HEK293T (cell line): Measurements from ENCODE around the gene LRRC1.

Source experiments
- CTCF ChIA-PET: fragments of 350-600 bp; formaldehyde crosslinking; extraction: SDS; loops from one replicate; lab custom pipeline; 2021; ENCODE audit warnings: antibody characterized with exemption, inconsistent platforms; lab: Yijun Ruan, JAX
- POLR2A ChIA-PET: fragments of 350-600 bp; formaldehyde crosslinking; extraction: SDS; loops from one replicate; lab custom pipeline; 2020; ENCODE audit warnings: antibody characterized with exemption, inconsistent platforms; lab: Yijun Ruan, JAX
- DNase-seq: peaks from one replicate; pipeline ENCODE4 v3.0.0; 2012; ENCODE audit warnings: mixed read lengths; ENCODE audit errors: extremely low spot score
- ARNT ChIP-seq: fragments of 450-650 bp; IDR thresholded peaks from 2 replicates; pipeline ENCODE4 v1.6.1; 2017; ENCODE audit warnings: mild to moderate bottlenecking
- BHLHE40 ChIP-seq: fragments of 450-650 bp; IDR thresholded peaks from 2 replicates; pipeline ENCODE4 v1.6.1; 2016; ENCODE audit warnings: mild to moderate bottlenecking, moderate library complexity, borderline replicate concordance
- CTBP1 ChIP-seq: fragments of 450-650 bp; IDR thresholded peaks from 2 replicates; pipeline ENCODE4 v1.6.1; 2016; ENCODE audit warnings: borderline replicate concordance
- ELF4 ChIP-seq: fragments of 450-650 bp; IDR thresholded peaks from 2 replicates; pipeline ENCODE4 v1.6.1; 2017; ENCODE audit warnings: antibody characterized with exemption
- FOXA1 ChIP-seq: fragments of 450-650 bp; IDR thresholded peaks from 2 replicates; pipeline ENCODE4 v1.6.1; 2016; ENCODE audit warnings: mild to moderate bottlenecking
- FOXK2 ChIP-seq: fragments of 450-650 bp; IDR thresholded peaks from 2 replicates; pipeline ENCODE4 v1.6.1; 2016; ENCODE audit warnings: mild to moderate bottlenecking
- FOXM1 ChIP-seq: fragments of 450-650 bp; IDR thresholded peaks from 2 replicates; pipeline ENCODE4 v1.6.1; 2017; ENCODE audit warnings: mild to moderate bottlenecking, borderline replicate concordance
- HDGF ChIP-seq: fragments of 450-650 bp; IDR thresholded peaks from 2 replicates; pipeline ENCODE4 v1.6.1; 2017; ENCODE audit warnings: antibody characterized with exemption, borderline replicate concordance
- L3MBTL2 ChIP-seq: fragments of 450-650 bp; conservative IDR thresholded peaks from 2 replicates; pipeline ENCODE4 v1.6.1; 2016; ENCODE audit warnings: mild to moderate bottlenecking
- LEF1 ChIP-seq: fragments of 450-650 bp; IDR thresholded peaks from 2 replicates; pipeline ENCODE4 v1.6.1; 2017; ENCODE audit warnings: mild to moderate bottlenecking, borderline replicate concordance
- NFRKB ChIP-seq: fragments of 450-650 bp; IDR thresholded peaks from 2 replicates; pipeline ENCODE4 v1.6.1; 2016; ENCODE audit warnings: mild to moderate bottlenecking, moderate library complexity
- SP1 ChIP-seq: fragments of 450-650 bp; IDR thresholded peaks from 2 replicates; pipeline ENCODE4 v1.6.1; 2017
- SUZ12 ChIP-seq: fragments of 450-650 bp; IDR thresholded peaks from 2 replicates; pipeline ENCODE4 v1.6.1; 2016; ENCODE audit warnings: mild to moderate bottlenecking
- TARDBP ChIP-seq: fragments of 450-650 bp; IDR thresholded peaks from 2 replicates; pipeline ENCODE4 v1.6.1; 2016
- ZNF384 ChIP-seq: fragments of 450-650 bp; IDR thresholded peaks from 2 replicates; pipeline ENCODE4 v1.6.1; 2016
- TF ChIP-seq, protein P1 (sequence below): fragments of 450-650 bp; IDR thresholded peaks from 2 replicates; pipeline ENCODE4 v1.6.1; 2016

Gene LRRC1

GRCh38 chr6:53795340-53795701, 516 bp downstream of the LRRC1 start:
- ChIA-PET POLR2A (interaction anchor here (0.7 to 2.8 kb wide), 17 partner anchors 10 to 210 kb away, joined by 3 to 15 read pairs (median 6); no protein-coding TSS in a partner anchor), CTCF (interaction anchor here (0.6 to 3.0 kb wide), 4 partner anchors 61 to 1596 kb away, joined by 3 to 27 read pairs (median 6); no protein-coding TSS in a partner anchor)
- no peak for TF ChIP-seq SUZ12
- TF ChIP-seq, protein P1, sequence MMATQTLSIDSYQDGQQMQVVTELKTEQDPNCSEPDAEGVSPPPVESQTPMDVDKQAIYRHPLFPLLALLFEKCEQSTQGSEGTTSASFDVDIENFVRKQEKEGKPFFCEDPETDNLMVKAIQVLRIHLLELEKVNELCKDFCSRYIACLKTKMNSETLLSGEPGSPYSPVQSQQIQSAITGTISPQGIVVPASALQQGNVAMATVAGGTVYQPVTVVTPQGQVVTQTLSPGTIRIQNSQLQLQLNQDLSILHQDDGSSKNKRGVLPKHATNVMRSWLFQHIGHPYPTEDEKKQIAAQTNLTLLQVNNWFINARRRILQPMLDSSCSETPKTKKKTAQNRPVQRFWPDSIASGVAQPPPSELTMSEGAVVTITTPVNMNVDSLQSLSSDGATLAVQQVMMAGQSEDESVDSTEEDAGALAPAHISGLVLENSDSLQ: no peak
- DNase-seq: no peak

DNA sequence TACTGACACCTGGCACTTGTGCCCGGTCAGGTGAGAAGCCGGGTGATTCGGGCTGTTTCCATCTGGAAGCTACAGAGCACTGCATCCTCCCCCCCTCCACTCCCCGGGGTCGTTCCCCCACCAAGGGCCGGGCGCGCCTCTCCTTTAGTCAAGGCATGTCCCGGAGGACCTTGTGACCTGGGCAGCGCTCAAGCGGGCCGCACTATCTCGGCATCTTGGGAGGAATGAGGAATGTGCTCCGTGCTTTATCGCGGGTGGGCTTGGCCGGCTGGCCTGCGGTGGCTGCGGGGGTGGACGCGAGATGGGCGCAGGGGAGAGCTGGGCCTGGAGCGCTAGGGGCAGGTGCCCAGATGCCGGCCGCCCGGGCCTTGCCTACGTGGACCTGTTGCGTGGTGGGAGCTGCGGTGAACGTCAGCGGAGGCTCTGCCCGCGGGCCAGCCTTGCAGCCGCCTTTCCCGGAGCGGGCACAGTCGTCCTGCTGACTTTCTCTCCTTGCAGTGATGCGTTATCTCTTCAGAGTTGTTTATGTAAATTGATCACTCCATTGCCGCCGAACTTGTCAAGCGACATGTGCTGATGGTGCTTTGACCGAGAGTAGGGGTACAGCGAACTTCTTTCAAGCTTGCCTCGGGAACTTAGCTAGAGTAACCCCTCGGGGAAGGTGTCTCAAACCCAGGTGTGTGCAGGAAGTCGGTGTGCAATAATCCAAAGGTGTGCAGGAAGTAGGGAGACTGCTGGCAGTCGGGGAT, 1.1 kb downstream of the LRRC1 start:
- ChIA-PET POLR2A (interaction anchor here (0.6 to 2.8 kb wide), 12 partner anchors 10 to 164 kb away, joined by 3 to 15 read pairs (median 4); no protein-coding TSS in a partner anchor), CTCF (interaction anchor here (1.6 to 3.0 kb wide), 3 partner anchors 61 to 160 kb away, joined by 9 to 27 read pairs (median 10); no protein-coding TSS in a partner anchor)
- no peak for DNase-seq
- TF ChIP-seq ARNT (no peak), TARDBP (no peak), NFRKB (no peak), SUZ12 (no peak), FOXK2 (no peak), ZNF384 (no peak), CTBP1 (no peak), L3MBTL2 (no peak; the same call in 1 of the 2 replicates), HDGF (no peak), FOXA1 (no peak), LEF1 (no peak), SP1 (no peak), ELF4 (no peak), FOXM1 (no peak), BHLHE40 (no peak)
- TF ChIP-seq, protein P1: no peak

DNA sequence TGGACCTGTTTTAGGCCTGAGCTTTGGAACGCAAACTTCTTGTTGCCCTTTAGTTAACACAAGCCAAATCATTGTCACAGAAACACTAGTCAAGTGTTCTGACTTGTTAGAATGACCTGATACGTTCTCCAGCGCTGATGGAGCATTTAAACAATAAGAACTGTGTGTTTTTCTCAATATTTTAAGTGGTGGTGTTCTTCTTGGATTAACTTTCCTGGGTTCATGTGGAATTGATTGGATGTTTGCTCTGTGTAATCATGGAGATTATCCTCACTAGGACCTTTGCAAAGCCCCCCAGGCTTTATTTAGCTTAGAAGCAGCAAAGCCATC, 1.6 kb downstream of the LRRC1 start:
- no peak for TF ChIP-seq SUZ12
- TF ChIP-seq FOXK2: no peak
- no peak for TF ChIP-seq SP1
- no peak for TF ChIP-seq NFRKB
- TF ChIP-seq L3MBTL2: no peak
- TF ChIP-seq BHLHE40: no peak
- TF ChIP-seq TARDBP: no peak
- TF ChIP-seq, protein P1: no peak
- no peak for TF ChIP-seq LEF1
- no peak for TF ChIP-seq ARNT
- TF ChIP-seq ELF4: no peak
- TF ChIP-seq FOXA1: no peak
- TF ChIP-seq ZNF384: no peak
- CTCF ChIA-PET: interaction anchor here (1.6 to 2.8 kb wide), 2 partner anchors 62 to 160 kb away, joined by 9 to 10 read pairs; no protein-coding TSS in a partner anchor
- DNase-seq: no peak
- POLR2A ChIA-PET: interaction anchor here (0.6 to 1.5 kb wide), 5 partner anchors 12 to 160 kb away, joined by 3 to 4 read pairs (median 3); no protein-coding TSS in a partner anchor

GRCh38 chr6:53796791-53797190, 2.0 kb downstream of the LRRC1 start:
- ChIA-PET CTCF (interaction anchor here (1.6 to 2.8 kb wide), 2 partner anchors 62 to 159 kb away, joined by 9 to 10 read pairs; no protein-coding TSS in a partner anchor), POLR2A (interaction anchor here (0.6 to 1.5 kb wide), 5 partner anchors 12 to 160 kb away, joined by 3 to 4 read pairs (median 3); no protein-coding TSS in a partner anchor)
- DNase-seq: no peak
- TF ChIP-seq CTBP1 (no peak), SP1 (no peak), FOXK2 (no peak), SUZ12 (no peak), ARNT (no peak), ZNF384 (no peak), FOXA1 (no peak), ELF4 (no peak), FOXM1 (no peak), L3MBTL2 (no peak), HDGF (no peak), NFRKB (no peak), BHLHE40 (no peak), LEF1 (no peak), TARDBP (no peak)
- TF ChIP-seq, protein P1: no peak

DNA sequence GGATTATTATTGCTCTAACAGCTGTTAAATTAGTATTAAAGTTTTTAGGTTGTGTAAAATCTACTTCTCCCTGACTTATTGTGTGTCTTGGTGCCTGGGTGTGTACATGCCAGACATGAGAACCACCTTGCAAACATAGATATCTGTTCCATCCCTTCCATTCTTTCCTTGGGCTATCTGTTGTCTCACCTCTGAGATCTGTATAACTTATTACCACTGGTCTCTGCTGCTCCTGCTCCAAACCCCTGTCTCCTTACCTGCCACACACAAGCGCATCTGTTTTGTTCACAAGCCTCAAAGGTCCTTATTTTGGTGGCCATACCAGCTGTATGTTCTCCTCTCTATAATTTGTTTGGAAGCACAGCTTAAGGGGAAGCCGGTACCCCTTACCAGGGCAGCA, 2.5 kb downstream of the LRRC1 start:
- POLR2A ChIA-PET: no interaction called here
- DNase-seq: no peak
- TF ChIP-seq SP1 (no peak), FOXK2 (no peak), ZNF384 (no peak), FOXA1 (no peak), ELF4 (no peak), LEF1 (no peak), NFRKB (no peak), SUZ12 (no peak), HDGF (no peak), ARNT (no peak), CTBP1 (no peak), BHLHE40 (no peak), L3MBTL2 (no peak), TARDBP (no peak)
- TF ChIP-seq, protein P1: no peak
- CTCF ChIA-PET: interaction anchor here (1.6 kb wide), 1 partner anchor 159 kb away, joined by 10 read pairs; no protein-coding TSS in a partner anchor
